NCI-H1436 treated with DMSO at 0.1 percent for 48 hours (cell line): ENCODE results near the gene HSD3B2.

Experiments used
- DNase-seq: peaks from one replicate; lab custom pipeline; 2025; lab: John Stamatoyannopoulos, UW

Gene HSD3B2

GRCh38 chr1:119462964-119463363, 48.0 kb downstream of the HSD3B2 start:
- DNase-seq: no peak

GRCh38 chr1:119463569-119463968, 48.6 kb downstream of the HSD3B2 start:
- no peak for DNase-seq

- no peak for DNase-seq
These were observed 51.5 kb downstream of the HSD3B2 start for GRCh38 chr1:119466445-119466844.

GRCh38 chr1:119467219-119467618, 52.3 kb downstream of the HSD3B2 start:
- DNase-seq: no peak

GRCh38 chr1:119467857-119468668, 53.1 kb downstream of the HSD3B2 start:
- no peak for DNase-seq

GRCh38 chr1:119469741-119470140, 54.8 kb downstream of the HSD3B2 start:
- DNase-seq: no peak

GRCh38 chr1:119470377-119470776, 55.4 kb downstream of the HSD3B2 start:
- no peak for DNase-seq

GRCh38 chr1:119470958-119471357, 56.0 kb downstream of the HSD3B2 start:
- no peak for DNase-seq

GRCh38 chr1:119471566-119471965, 56.6 kb downstream of the HSD3B2 start:
- DNase-seq: no peak

GRCh38 chr1:119472080-119472818, 57.3 kb downstream of the HSD3B2 start:
- no peak for DNase-seq
